ENCODE results near the gene AFTPH.
"Not testable (repeated sequence)": the region's sequence is repeated elsewhere in the genome, so short reads cannot be mapped to it uniquely, and the experiment has no call there.

AFTPH gene

DNA sequence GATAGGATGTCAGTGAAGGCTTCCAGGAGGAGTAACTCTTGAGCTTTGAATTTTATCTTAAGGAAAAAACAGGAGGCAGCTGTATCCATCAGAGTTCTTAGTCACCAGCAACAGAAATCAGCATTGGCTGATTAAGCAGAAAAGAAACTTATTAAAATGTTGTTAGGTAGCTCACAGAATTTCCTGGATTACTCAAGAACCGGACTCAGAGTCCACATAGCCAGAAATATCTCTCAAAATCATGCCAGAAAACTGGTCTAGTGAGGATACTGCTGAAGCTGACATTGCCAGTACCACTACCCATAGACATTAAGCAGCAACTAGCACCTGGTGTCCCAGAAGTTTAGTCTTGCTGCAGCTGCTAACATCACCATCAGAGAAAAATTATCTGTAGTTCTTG is 10.1 kb upstream of the AFTPH start:
- Mint-ChIP-seq H3K36me3 (no peaks in the 10 kb centered on the region), H3K4me1 (no peaks in the 10 kb centered on the region), H3K27ac (no peak overlapping the region), H3K4me3 (no peak overlapping the region), H3K9me3 (no peaks in the 10 kb centered on the region), H3K27me3 (no peaks in the 10 kb centered on the region)
- DNase-seq (ENCODE audit: low spot score in 2 of 2): no peak
- ATAC-seq (ENCODE audit: low read depth): no peak

DNA sequence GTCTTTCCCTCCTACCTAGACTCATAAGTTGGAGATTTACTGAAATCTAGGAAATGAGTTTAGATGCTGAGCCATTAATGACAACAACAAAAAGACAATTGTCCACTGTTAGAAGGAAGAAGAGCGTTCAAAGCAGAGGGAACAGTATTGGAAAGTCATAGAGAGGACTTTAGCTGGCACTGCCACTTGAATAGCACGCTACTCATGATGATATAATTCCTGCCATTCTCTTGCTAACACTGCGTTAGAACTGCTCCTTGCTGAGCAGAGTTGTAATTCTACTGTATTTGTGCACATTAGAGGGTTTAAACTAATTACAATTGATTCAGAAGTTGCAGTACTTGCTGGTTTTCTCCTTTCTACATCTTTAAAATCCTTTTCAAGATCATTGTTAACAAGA is 9.0 kb upstream of the AFTPH start:
- Mint-ChIP-seq H3K4me3 (no peak overlapping the region), H3K27ac (no peak overlapping the region), H3K36me3 (no peaks in the 10 kb centered on the region), H3K9me3 (no peaks in the 10 kb centered on the region), H3K27me3 (no peaks in the 10 kb centered on the region), H3K4me1 (no peaks in the 10 kb centered on the region)
- DNase-seq (ENCODE audit: low spot score in 2 of 2): no peak
- no peak for ATAC-seq (ENCODE audit: low read depth)

DNA sequence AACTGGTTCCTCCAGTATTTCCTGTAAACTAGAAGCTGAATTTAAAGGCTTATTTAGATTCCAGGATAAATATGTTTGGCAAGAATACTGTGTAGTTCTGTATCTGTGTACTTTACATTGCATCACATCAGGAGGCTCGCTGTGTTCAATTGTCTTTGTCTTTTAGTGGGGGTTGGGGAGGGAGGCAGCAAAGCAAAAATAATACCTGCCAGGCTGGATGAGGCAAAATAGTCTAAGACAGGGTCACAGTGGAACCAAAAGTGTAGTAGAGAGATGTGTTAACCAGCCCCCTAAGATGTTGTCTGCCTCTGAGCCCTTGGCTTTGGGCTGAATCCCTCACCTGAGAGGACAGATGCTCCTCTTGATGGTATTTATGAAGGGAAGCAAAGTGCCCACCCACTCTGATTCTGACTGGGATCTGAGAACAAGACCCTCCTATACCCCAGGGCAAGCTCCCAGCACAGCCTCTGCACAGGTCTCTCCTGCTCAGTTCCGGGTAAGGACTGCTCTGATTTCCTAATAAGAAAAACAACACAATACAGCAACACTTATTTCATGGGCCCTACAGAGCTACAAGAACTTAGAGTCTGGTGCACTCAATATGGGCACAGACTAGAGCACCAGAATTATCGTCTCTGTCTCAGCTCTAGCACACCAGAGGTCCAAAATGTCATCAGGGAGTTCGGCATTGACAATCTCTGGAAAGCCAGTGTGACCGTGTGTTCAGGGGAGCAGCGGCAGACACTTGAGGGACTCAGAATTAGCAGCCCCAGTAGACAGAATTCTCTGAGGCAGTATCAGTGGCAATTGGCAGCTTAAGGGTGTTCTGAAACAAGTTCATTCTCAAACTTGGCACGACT is 7.2 kb upstream of the AFTPH start:
- Mint-ChIP-seq H3K27me3 (no peaks in the 10 kb centered on the region), H3K4me1 (no peaks in the 10 kb centered on the region), H3K36me3 (no peaks in the 10 kb centered on the region), H3K9me3 (no peaks in the 10 kb centered on the region), H3K4me3 (no peak overlapping the region), H3K27ac (no peak overlapping the region)
- DNase-seq (ENCODE audit: low spot score in 2 of 2) (no peak), ATAC-seq (ENCODE audit: low read depth) (no peak)

DNA sequence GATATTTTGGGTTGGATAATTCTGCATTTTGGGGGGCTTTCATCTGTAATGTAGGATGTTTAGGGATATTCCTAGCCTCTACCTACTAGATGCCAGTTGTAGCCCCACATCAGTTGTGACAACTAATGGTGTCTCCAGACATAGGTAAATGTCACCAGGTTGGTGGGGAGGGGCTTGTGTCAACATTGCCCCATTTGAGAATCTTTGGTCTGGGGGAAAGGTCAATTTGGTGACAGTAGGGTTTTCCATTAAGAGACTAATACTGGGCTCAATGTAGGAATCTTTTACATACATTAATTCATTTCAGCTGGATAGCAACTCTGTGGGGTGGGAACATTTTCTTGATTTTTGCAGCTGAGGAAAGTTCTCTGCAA is 6.6 kb upstream of the AFTPH start:
- Mint-ChIP-seq H3K36me3 (no peaks in the 10 kb centered on the region), H3K27me3 (no peaks in the 10 kb centered on the region), H3K27ac (no peak overlapping the region), H3K9me3 (no peaks in the 10 kb centered on the region), H3K4me1 (no peaks in the 10 kb centered on the region), H3K4me3 (no peak overlapping the region)
- DNase-seq (ENCODE audit: low spot score in 2 of 2) (no peak), ATAC-seq (ENCODE audit: low read depth) (no peak)

DNA sequence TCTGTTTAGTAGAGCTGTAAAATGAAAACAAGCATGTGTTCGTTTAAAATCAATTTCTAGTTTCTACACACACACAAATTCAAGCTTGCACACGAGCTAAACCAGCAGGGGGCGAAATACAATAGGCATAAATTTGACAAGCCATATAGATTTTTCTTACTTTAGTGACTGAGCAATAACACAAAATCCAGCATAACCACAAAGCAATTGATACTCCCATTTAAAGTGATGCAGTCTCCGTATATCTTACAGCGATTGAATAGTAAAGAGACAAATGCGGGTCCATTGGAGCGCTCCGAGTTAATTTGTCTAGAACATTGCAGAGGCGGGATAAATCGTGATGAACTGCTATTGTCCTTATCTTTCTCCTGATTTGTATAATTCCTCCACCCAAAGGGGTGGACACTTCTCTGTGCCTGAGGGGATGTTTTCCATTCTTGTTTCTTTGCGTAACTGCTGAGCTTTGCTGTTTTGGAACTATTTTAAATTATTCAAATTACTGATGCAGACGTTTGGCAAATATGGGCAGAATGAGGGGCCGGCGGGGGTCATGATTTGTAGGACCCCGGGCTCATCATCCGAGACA is 1.2 kb upstream of the AFTPH start:
- ATAC-seq (ENCODE audit: low read depth) (no peak), DNase-seq (ENCODE audit: low spot score in 2 of 2) (peak; percentile 55 to 71)
- peak overlapping the region; percentile 99 for H3K27ac Mint-ChIP-seq
- peak overlapping the region; percentile 97 for H3K4me3 Mint-ChIP-seq
- H3K9me3 Mint-ChIP-seq: no peaks in the 10 kb centered on the region
- peaks cover 4% of the 10 kb centered on the region for H3K36me3 Mint-ChIP-seq
- peaks cover 7% of the 10 kb centered on the region for H3K4me1 Mint-ChIP-seq
- H3K27me3 Mint-ChIP-seq: no peaks in the 10 kb centered on the region

DNA sequence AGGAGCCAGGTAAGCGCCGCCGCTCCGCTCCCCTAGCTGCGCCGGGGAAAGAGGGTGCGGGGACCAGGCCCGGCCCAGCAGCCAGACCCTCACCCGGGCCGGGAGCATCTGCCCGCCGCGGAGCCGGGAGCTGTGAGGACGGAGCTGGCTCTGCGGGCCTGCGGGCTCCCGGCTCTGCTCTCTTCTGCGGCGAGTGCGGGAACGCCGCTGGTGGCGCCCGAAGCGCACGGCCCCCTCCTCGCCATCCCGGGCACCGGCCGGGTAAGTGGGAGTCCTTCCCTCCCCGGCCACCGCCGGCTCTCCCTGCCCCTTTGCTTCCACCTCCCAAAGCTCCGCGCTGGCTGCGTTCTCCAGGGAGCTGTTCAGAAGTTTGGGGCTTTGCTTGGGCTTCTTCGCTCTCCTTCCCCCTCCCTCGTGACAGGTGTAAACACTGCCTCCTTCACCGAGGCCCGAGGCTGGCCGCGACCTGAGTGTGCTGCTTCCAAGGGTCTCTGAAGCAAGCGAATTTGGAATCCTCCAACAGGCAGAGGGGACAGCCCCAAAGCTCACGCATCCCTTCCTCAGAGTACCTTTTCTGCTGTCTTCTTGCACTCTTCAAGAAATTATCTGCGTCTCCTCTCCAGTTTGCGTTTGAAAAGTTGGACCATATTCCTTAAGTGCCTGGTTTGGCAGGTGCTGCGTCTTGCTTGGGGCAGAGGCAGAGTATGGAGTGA is 632 bp downstream of the AFTPH start:
- Mint-ChIP-seq H3K27ac (peak overlapping the region; percentile 99), H3K27me3 (no peaks in the 10 kb centered on the region), H3K4me3 (peak overlapping the region; percentile 97), H3K9me3 (no peaks in the 10 kb centered on the region), H3K4me1 (peaks cover 17% of the 10 kb centered on the region), H3K36me3 (peaks cover 9% of the 10 kb centered on the region)
- DNase-seq (ENCODE audit: low spot score in 2 of 2): peak in 1 of 2 donors; percentile 14
- ATAC-seq (ENCODE audit: low read depth): peak; percentile 4

DNA sequence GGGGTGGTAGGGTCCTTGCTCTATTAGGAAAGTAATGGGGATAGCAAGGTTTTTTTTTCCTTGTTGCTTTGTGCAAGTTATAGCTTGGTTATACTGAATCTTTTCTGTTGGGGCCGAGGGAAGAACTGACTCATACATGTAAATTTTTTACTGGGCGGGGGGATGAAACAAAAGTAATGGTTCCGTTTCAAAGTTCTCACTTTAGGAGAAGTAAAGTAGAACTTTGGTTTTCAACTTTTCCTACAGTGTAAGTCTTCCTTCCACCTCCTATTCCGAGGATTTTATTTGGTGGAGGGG is 1.1 kb downstream of the AFTPH start:
- H3K9me3 Mint-ChIP-seq: no peaks in the 10 kb centered on the region
- ATAC-seq (ENCODE audit: low read depth): peak; percentile 16
- peaks cover 9% of the 10 kb centered on the region for H3K36me3 Mint-ChIP-seq
- H3K27ac Mint-ChIP-seq: peak overlapping the region; percentile 99
- peaks cover 17% of the 10 kb centered on the region for H3K4me1 Mint-ChIP-seq
- peak in 1 of 2 donors; percentile 28 for DNase-seq (ENCODE audit: low spot score in 2 of 2)
- H3K4me3 Mint-ChIP-seq: peak overlapping the region; percentile 97
- H3K27me3 Mint-ChIP-seq: no peaks in the 10 kb centered on the region

DNA sequence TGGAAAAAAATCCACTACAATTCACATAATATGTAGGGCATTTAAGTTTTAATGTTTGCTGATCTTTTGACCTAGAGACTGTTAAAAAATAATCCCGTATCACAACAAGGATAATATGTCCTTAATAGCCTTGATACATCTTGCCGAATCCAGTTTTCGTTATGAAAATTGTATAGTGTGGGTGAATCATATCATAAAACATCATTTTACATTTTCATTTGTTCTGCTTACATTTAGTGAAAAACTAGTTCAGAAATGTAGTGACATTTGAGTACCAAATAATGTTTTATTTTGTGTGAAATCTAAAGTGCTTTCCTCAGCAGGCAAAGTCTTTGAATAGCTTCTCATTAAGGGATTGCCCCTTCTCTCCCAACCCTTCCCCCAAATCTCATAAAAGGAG is 1.9 kb downstream of the AFTPH start:
- H3K36me3 Mint-ChIP-seq: peaks cover 9% of the 10 kb centered on the region
- peak overlapping the region; percentile 52 for H3K27ac Mint-ChIP-seq
- ATAC-seq (ENCODE audit: low read depth) (no peak), DNase-seq (ENCODE audit: low spot score in 2 of 2) (no peak)
- H3K27me3 Mint-ChIP-seq: no peaks in the 10 kb centered on the region
- H3K4me3 Mint-ChIP-seq: peak overlapping the region; percentile 97
- H3K4me1 Mint-ChIP-seq: peaks cover 17% of the 10 kb centered on the region
- no peaks in the 10 kb centered on the region for H3K9me3 Mint-ChIP-seq

DNA sequence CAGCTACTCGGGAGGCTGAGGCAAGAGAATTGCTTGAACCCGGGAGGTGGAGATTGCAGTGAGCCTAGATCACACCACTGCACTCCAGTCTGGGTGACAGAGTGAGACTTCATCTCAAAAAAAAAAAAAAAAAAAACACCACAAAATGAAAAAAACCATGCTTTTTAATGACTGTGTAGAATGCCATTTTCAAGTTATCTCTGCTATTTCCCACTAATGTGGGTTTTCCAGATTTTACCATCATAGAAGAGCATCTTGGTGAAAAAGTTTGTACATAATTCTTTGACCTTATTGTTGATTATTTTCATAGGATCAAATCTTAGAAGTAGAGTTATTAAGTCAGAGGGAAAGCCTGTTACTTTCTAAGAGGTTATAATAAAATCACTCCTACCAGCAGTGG is 6.8 kb downstream of the AFTPH start:
- H3K4me3 Mint-ChIP-seq; H3K27me3 Mint-ChIP-seq; H3K9me3 Mint-ChIP-seq; ATAC-seq (ENCODE audit: low read depth); DNase-seq (ENCODE audit: low spot score in 2 of 2); H3K27ac Mint-ChIP-seq: not testable (repeated sequence)
- Mint-ChIP-seq H3K36me3 (peaks cover 13% of the 10 kb centered on the region), H3K4me1 (peaks cover 38% of the 10 kb centered on the region)

DNA sequence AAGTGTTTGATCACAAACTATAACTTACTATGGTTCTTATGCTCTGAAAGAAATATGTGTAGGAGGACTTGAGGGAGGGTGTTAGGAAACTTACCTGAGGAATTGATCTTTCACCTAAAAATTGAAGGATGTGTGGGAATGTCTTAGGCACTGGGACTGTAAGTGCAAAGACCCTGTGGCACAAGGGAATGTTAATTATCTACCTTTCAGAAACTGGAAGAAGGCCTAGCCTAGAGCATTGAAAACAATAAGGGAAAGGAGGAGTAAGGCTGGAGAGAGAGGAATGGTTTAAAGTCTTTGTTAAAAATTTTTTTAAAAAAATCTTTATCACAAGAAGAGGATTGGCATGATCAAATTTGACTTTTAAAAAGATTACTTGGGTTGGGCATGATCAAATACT is 7.9 kb downstream of the AFTPH start:
- Mint-ChIP-seq H3K36me3 (peaks cover 14% of the 10 kb centered on the region), H3K9me3 (no peaks in the 10 kb centered on the region), H3K4me1 (peaks cover 37% of the 10 kb centered on the region), H3K27me3 (no peaks in the 10 kb centered on the region), H3K27ac (peak overlapping the region; percentile 29), H3K4me3 (peak overlapping the region; percentile 2)
- ATAC-seq (ENCODE audit: low read depth) (no peak), DNase-seq (ENCODE audit: low spot score in 2 of 2) (no peak)

DNA sequence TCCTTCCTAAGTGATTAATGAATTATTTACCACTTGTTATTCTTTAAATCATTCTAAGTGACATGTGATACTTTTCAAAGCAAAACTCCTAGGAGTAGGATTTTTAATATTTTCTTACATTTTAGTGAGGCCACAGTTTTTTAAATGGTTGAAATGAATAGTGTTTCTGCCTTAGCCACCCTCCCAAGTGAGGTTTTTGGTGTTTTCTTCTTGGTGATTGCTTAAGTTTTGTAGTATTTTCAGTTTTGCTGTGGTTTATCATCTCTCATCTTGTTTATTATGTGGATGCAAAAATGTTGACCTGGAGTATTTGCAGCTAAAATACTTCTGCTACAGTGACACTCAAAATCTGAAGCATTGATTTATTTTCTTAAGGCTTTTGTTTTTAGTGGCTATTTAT is 9.8 kb downstream of the AFTPH start:
- Mint-ChIP-seq H3K4me1 (peaks cover 33% of the 10 kb centered on the region), H3K36me3 (peaks cover 7% of the 10 kb centered on the region), H3K9me3 (no peaks in the 10 kb centered on the region), H3K4me3 (no peak overlapping the region), H3K27me3 (no peaks in the 10 kb centered on the region), H3K27ac (no peak overlapping the region)
- no peak for DNase-seq (ENCODE audit: low spot score in 2 of 2)
- ATAC-seq (ENCODE audit: low read depth): no peak

DNA sequence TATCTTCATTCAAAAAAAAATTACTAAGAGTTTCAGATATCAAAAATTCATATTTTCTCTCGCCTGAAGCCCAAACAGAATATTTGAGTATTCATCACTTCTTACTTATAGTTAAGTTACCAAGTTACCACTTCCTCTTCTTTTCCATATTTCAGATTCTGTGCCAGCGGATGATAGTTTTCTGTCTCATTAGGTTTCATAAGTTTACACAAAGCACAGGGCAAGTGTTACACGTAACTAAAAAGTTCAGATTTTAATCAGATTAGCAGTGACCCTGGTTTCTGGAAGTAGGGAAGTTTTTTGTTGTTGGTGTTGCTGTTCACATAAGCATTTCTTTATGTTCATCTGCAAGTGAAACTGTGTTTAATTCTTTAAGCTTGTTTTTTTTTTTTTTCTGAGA is 10.2 kb downstream of the AFTPH start:
- Mint-ChIP-seq H3K36me3 (peaks cover 7% of the 10 kb centered on the region), H3K4me1 (peaks cover 31% of the 10 kb centered on the region), H3K4me3 (peak overlapping the region; percentile 64), H3K27ac (peak overlapping the region; percentile 3), H3K27me3 (no peaks in the 10 kb centered on the region), H3K9me3 (no peaks in the 10 kb centered on the region)
- DNase-seq (ENCODE audit: low spot score in 2 of 2): no peak
- peak; percentile 80 for ATAC-seq (ENCODE audit: low read depth)

DNA sequence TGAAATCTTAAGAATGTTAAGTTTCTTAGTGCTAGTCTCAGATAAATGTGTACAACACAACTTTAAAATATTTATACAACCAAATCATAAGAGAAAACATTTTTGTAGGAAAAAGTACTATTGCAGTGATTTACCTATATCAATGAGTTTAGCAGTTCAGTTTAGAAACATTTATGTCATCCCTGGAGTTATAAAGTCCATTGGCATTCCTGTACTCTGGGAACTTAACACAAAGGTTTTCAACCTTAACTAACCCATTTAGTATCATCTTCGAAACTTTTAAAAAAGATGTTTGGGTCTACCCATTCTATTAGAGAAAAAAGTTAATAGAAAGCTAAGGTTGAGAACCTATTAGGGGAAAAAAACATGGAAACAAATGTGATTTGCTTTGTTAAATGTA is 10.9 kb downstream of the AFTPH start:
- ATAC-seq (ENCODE audit: low read depth) (no peak), DNase-seq (ENCODE audit: low spot score in 2 of 2) (no peak)
- Mint-ChIP-seq H3K9me3 (no peaks in the 10 kb centered on the region), H3K27me3 (no peaks in the 10 kb centered on the region), H3K4me3 (no peak overlapping the region), H3K27ac (no peak overlapping the region), H3K4me1 (peaks cover 38% of the 10 kb centered on the region), H3K36me3 (peaks cover 11% of the 10 kb centered on the region)

DNA sequence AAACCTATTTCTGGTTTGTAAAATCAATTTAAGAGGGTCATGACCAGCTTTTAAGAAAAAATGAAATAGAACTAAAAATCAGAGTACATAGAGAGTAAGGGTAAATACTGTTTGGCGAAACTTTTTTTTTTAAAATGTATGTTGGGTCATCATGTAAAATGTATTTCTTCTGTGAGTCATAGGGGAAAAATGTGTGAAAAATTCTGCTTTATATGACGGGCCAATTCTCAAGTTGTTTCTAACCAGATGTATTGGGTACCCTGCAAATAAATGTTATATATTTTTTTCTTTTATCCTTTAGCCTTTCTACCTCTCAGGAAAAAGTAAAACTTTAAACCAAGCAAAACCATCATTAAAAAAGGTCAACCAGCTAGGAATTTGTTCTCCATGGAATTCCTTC is 13.9 kb downstream of the AFTPH start:
- no peaks in the 10 kb centered on the region for H3K27me3 Mint-ChIP-seq
- no peak overlapping the region for H3K4me3 Mint-ChIP-seq
- H3K27ac Mint-ChIP-seq: no peak overlapping the region
- peaks cover 11% of the 10 kb centered on the region for H3K36me3 Mint-ChIP-seq
- no peak for ATAC-seq (ENCODE audit: low read depth)
- DNase-seq (ENCODE audit: low spot score in 2 of 2): no peak
- H3K9me3 Mint-ChIP-seq: no peaks in the 10 kb centered on the region
- peaks cover 34% of the 10 kb centered on the region for H3K4me1 Mint-ChIP-seq
